ENCODE measurements around the gene PCDH7. TPM values are rescaled to one million over a fixed set of nuclear protein-coding genes. Genes with fewer than 3 reads are reported as not detected.

The PCDH7 gene
- 2.8 TPM for polyA plus RNA-seq (2013, experiment 1 of 2; ENCODE audit: insufficient read length)
- polyA plus RNA-seq (2013, experiment 2 of 2; ENCODE audit: insufficient read length), result 4.9 TPM

- peak; percentile 51 for DNase-seq
Measured at GRCh38 chr4:30720021-30720660, at the start of gene PCDH7. Gene PCDH7 (plus strand): TSS chr4:30720369. CDS start chr4:30721423, 1,054 bp downstream.

- no peak for DNase-seq
Measured at GRCh38 chr4:30671926-30672448, 48.2 kb upstream of the PCDH7 start.

GRCh38 chr4:30696191-30696590, 24.0 kb upstream of the PCDH7 start:
- peak; percentile 2 for DNase-seq

- DNase-seq, result peak; percentile 54
Measured at GRCh38 chr4:30714408-30715031, 5.6 kb upstream of the PCDH7 start.

- peak; percentile 42 for DNase-seq
Measured at GRCh38 chr4:30716158-30716557, 4.0 kb upstream of the PCDH7 start.

- DNase-seq, result peak; percentile 22
Measured at GRCh38 chr4:30716681-30717207, 3.4 kb upstream of the PCDH7 start.

- peak; percentile 60 for DNase-seq
Measured at GRCh38 chr4:30717208-30718020, 2.8 kb upstream of the PCDH7 start.

- peak; percentile 39 for DNase-seq
Measured at GRCh38 chr4:30718021-30718542, 2.1 kb upstream of the PCDH7 start.

GRCh38 chr4:30718641-30719453, 1.3 kb upstream of the PCDH7 start:
- peak; percentile 28 for DNase-seq

- DNase-seq, result peak; percentile 67
Measured at GRCh38 chr4:30719454-30720020, 632 bp upstream of the PCDH7 start.

GRCh38 chr4:30720661-30721184, 554 bp downstream of the PCDH7 start:
- peak; percentile 52 for DNase-seq

GRCh38 chr4:30721185-30722091, 1.3 kb downstream of the PCDH7 start:
- DNase-seq, result peak; percentile 51

- no peak for DNase-seq
Measured at GRCh38 chr4:30722092-30722358, 1.9 kb downstream of the PCDH7 start.

- no peak for DNase-seq
Measured at GRCh38 chr4:30722359-30723200, 2.4 kb downstream of the PCDH7 start.

- no peak for DNase-seq
Measured at GRCh38 chr4:30723201-30723955, 3.2 kb downstream of the PCDH7 start.

GRCh38 chr4:30724247-30724646, 4.1 kb downstream of the PCDH7 start:
- DNase-seq, result no peak

GRCh38 chr4:30725562-30725961, 5.4 kb downstream of the PCDH7 start:
- DNase-seq, result no peak

GRCh38 chr4:30726090-30726675, 6.0 kb downstream of the PCDH7 start:
- DNase-seq, result no peak

Measured in fibroblast of skin of back (primary cell).